AG10803 (cell line): ENCODE measurements around the gene TAF11L11.
"Not testable (repeated sequence)": the region's sequence is repeated elsewhere in the genome, so short reads cannot be mapped to it uniquely, and the experiment has no call there.

Experiments used
- DNase-seq: peaks from one replicate; pipeline ENCODE4 v3.0.0; 2010; ENCODE audit warnings: low read depth
- H3K4me3 ChIP-seq: 2 replicates; pipeline ENCODE4 v1.5.1; 2011; ENCODE audit warnings: mild to moderate bottlenecking, low read length, control low read depth
- TF ChIP-seq, protein P1 (sequence below): conservative IDR thresholded peaks from 2 replicates; pipeline ENCODE4 v1.5.1; 2011; ENCODE audit warnings: mild to moderate bottlenecking, low read length, control low read depth, inconsistent platforms

TAF11L11 gene

GRCh38 chr5:17603880-17604279 is at the start of gene TAF11L11:
TSS of gene TAF11L11 (plus strand) at chr5:17604183.
- DNase-seq, H3K4me3 ChIP-seq: not testable (repeated sequence)

DNA sequence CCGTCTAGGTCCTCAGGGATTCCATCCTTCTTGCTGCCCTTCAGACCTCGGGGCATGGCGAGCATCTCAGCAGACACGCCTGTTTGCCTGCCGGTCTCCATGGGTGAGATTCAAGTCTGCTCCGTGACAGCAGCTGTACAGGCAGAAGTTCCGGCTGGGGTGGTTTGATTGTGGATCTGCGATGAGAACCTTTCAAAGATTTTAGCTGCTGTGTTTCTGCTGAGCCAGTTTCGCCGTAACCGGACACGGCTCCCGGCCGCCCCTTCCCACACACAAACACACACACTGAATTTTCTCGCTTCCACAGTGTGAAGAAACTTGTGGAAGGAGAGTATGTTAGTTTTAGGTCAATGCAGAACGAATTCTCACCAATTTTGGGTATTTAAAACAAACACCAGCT is 18.3 kb upstream of the TAF11L11 start, which contains the start of gene TAF11L7:
Gene TAF11L7, minus strand, starts transcription at position 101 of the 400 bp plus-strand sequence.
- H3K4me3 ChIP-seq, DNase-seq: not testable (repeated sequence)

GRCh38 chr5:17590860-17591259 is 13.1 kb upstream of the TAF11L11 start, which contains the start of gene TAF11L8:
TSS of gene TAF11L8 (minus strand) at chr5:17590960.
- H3K4me3 ChIP-seq, DNase-seq: not testable (repeated sequence)

- DNase-seq: not testable (repeated sequence)
These were observed 9.7 kb upstream of the TAF11L11 start, which contains the start of gene TAF11L9 for GRCh38 chr5:17594255-17594654. TSS of gene TAF11L9 (minus strand) at chr5:17594394.

GRCh38 chr5:17597728-17598127 is 6.3 kb upstream of the TAF11L11 start, which contains the start of gene TAF11L10:
TSS of gene TAF11L10 (minus strand) at chr5:17597828.
- not testable (repeated sequence) for DNase-seq, H3K4me3 ChIP-seq

More at GRCh38 chr5:17594255-17594654, 9.7 kb upstream of the TAF11L11 start, which contains the start of gene TAF11L9:
- H3K4me3 ChIP-seq: not testable (repeated sequence)

DNA sequence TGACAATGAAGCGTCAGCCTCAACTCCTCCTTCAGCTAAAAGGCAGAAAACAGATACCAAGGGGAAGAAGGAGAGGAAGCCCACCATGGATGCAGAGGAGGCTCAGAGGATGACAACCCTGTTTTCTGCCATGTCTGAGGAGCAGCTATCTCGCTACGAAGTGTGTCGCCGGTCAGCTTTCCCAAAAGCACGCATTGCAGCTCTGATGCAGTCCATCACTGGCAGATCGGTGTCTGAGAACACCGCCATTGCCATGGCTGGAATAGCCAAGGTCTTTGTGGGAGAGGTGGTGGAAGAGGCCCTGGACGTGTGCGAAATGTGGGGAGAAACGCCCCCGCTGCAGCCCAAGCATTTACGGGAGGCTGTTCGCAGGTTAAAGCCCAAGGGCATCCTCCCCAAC is 968 bp downstream of the TAF11L11 start:
- DNase-seq: no peak
- no peak overlapping the region for H3K4me3 ChIP-seq
- TF ChIP-seq, protein P1, sequence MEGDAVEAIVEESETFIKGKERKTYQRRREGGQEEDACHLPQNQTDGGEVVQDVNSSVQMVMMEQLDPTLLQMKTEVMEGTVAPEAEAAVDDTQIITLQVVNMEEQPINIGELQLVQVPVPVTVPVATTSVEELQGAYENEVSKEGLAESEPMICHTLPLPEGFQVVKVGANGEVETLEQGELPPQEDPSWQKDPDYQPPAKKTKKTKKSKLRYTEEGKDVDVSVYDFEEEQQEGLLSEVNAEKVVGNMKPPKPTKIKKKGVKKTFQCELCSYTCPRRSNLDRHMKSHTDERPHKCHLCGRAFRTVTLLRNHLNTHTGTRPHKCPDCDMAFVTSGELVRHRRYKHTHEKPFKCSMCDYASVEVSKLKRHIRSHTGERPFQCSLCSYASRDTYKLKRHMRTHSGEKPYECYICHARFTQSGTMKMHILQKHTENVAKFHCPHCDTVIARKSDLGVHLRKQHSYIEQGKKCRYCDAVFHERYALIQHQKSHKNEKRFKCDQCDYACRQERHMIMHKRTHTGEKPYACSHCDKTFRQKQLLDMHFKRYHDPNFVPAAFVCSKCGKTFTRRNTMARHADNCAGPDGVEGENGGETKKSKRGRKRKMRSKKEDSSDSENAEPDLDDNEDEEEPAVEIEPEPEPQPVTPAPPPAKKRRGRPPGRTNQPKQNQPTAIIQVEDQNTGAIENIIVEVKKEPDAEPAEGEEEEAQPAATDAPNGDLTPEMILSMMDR: no peak

- not testable (repeated sequence) for DNase-seq, H3K4me3 ChIP-seq
These were observed 3.5 kb downstream of the TAF11L11 start for GRCh38 chr5:17607461-17607860.

DNA sequence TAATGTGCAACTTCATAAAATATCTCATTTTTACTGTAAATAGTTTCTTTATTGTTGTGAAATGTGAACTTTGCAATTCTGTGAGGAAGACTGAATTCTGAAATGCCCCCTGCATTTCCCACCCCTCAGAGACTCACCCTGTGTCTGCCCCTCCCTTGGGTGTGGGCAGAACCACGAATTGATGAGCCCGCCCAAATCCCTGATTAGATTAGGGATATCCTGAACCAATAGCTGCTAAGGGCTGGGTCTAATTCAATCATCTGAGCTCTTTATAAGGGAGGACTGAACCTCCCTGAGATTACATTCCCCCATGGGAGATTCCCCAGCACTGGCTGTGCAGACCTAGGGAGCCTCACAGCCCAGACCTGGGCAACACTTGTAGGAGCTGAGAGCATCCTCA is 6.1 kb downstream of the TAF11L11 start, which contains the start of gene TAF11L12:
Gene TAF11L12, plus strand, starts transcription at position 301 of the 400 bp plus-strand sequence.
- H3K4me3 ChIP-seq: not testable (repeated sequence)

GRCh38 chr5:17614872-17615605 is 11.1 kb downstream of the TAF11L11 start:
- TF ChIP-seq, protein P1: no peak
- DNase-seq: no peak
- H3K4me3 ChIP-seq: no peak overlapping the region

More for the DNA sequence above, 6.1 kb downstream of the TAF11L11 start, which contains the start of gene TAF11L12:
- not testable (repeated sequence) for DNase-seq

- H3K4me3 ChIP-seq: no peak overlapping the region
- no peak for DNase-seq
- TF ChIP-seq, protein P1: no peak
These were observed 15.4 kb downstream of the TAF11L11 start for GRCh38 chr5:17619354-17619753.

- DNase-seq: no peak
- H3K4me3 ChIP-seq: no peak overlapping the region
- TF ChIP-seq, protein P1: no peak
These were observed 16.6 kb downstream of the TAF11L11 start for GRCh38 chr5:17620627-17621026.
